Measurements from ENCODE around the gene ATP6V1C2. TPM values are rescaled to one million over a fixed set of nuclear protein-coding genes. Genes with fewer than 3 reads are reported as not detected.

The ATP6V1C2 gene
- total and polyA plus RNA-seq, 2 donors (not counting 3 experiments of a cell fraction or from before 2014, with no cell fraction given) = 0.03 to 0.13 TPM

- H3K9ac ChIP-seq (replicated peaks; ENCODE audit: extremely low read depth, insufficient read depth, low read length) = no peak overlapping the region
- H3K36me3 ChIP-seq (ENCODE audit: control insufficient read depth in 2 of 2, extremely low read depth in 1 of 2, insufficient read depth in 2 of 2, low read length in 2 of 2) = peaks cover 0 to 12% of the 10 kb centered on the region in 2 experiments
- H2AFZ ChIP-seq (ENCODE audit: low read depth, low read length) = no peak overlapping the region
- no peak for DNase-seq (ENCODE audit: low read depth, low spot score)
- no peak for FAIRE-seq
- H3K4me2 ChIP-seq (ENCODE audit: insufficient read depth, low read length) = no peak overlapping the region
- ChIA-PET POLR2A (no interaction called here), CTCF (no interaction called here)
- intact Hi-C loops (cut with micrococcal nuclease) (no loop called here), dilution Hi-C loops (cut with MboI; ENCODE audit: extremely low pct_ligation_motif_present, low sequenced_read_pairs) (no loop called here)
- no peaks in the 10 kb centered on the region for H3K4me1 ChIP-seq (ENCODE audit: control insufficient read depth, extremely low read depth, insufficient read depth, low read length)
- no peaks in the 10 kb centered on the region for H3K27me3 ChIP-seq (ENCODE audit: control insufficient read depth in 2 of 2, insufficient read depth in 2 of 2, low read length in 2 of 2)
- BruUV-seq (replicated peaks) = no TSS peak
- no peaks in the 10 kb centered on the region for H3K9me1 ChIP-seq (replicated peaks; ENCODE audit: control insufficient read depth, extremely low read depth, insufficient read depth, low read length)
- no peaks in the 10 kb centered on the region for H3K79me2 ChIP-seq (ENCODE audit: control insufficient read depth, insufficient read depth, low read length)
- no peak overlapping the region for H3K27ac ChIP-seq (ENCODE audit: insufficient read depth, low read depth, low read length)
- no peaks in the 10 kb centered on the region for H3K9me3 ChIP-seq (replicated peaks; ENCODE audit: control insufficient read depth, insufficient read depth, low read length)
- peak; percentile 27 for TF ChIP-seq GATA2 (IDR thresholded peaks at IDR 0.05; ENCODE audit: insufficient read depth, insufficient read length, low read depth, low read length)
- no peak for TF ChIP-seq MYC (IDR thresholded peaks at IDR 0.05; ENCODE audit: low read depth, low read length)
- H4K20me1 ChIP-seq (replicated peaks; ENCODE audit: control insufficient read depth, extremely low read depth, insufficient read depth, low read length) = no peaks in the 10 kb centered on the region
- H3K4me3 ChIP-seq (replicated peaks in 1 of 3; ENCODE audit: insufficient read depth in 1 of 3, low read depth in 1 of 3, low read length in 3 of 3) = no peak overlapping the region
These were observed 53.8 kb downstream of the ATP6V1C2 start for GRCh38 chr2:10775021-10775780.

GRCh38 chr2:10775831-10776230 lies 54.4 kb downstream of the ATP6V1C2 start:
- H3K27me3 ChIP-seq (ENCODE audit: control insufficient read depth in 2 of 2, insufficient read depth in 2 of 2, low read length in 2 of 2) = no peaks in the 10 kb centered on the region
- intact Hi-C loops (cut with micrococcal nuclease) (no loop called here), dilution Hi-C loops (cut with MboI; ENCODE audit: extremely low pct_ligation_motif_present, low sequenced_read_pairs) (no loop called here)
- no peak overlapping the region for H3K4me2 ChIP-seq (ENCODE audit: insufficient read depth, low read length)
- DNase-seq (ENCODE audit: low read depth, low spot score) (no peak), FAIRE-seq (no peak)
- CTCF ChIA-PET = no interaction called here
- peaks cover 0 to 15% of the 10 kb centered on the region in 2 experiments for H3K36me3 ChIP-seq (ENCODE audit: control insufficient read depth in 2 of 2, extremely low read depth in 1 of 2, insufficient read depth in 2 of 2, low read length in 2 of 2)
- no peak overlapping the region for H2AFZ ChIP-seq (ENCODE audit: low read depth, low read length)
- H3K79me2 ChIP-seq (ENCODE audit: control insufficient read depth, insufficient read depth, low read length) = no peaks in the 10 kb centered on the region
- H3K9me1 ChIP-seq (replicated peaks; ENCODE audit: control insufficient read depth, extremely low read depth, insufficient read depth, low read length) = no peaks in the 10 kb centered on the region
- TF ChIP-seq GATA2 (IDR thresholded peaks at IDR 0.05; ENCODE audit: insufficient read depth, insufficient read length, low read depth, low read length) (no peak), EZH2 (IDR thresholded peaks at IDR 0.05; ENCODE audit: borderline replicate concordance, low read depth, low read length, severe bottlenecking) (no peak), FOS (IDR thresholded peaks at IDR 0.05; ENCODE audit: borderline replicate concordance, insufficient read depth, low read length) (no peak), CTCF (IDR thresholded peaks at IDR 0.05; ENCODE audit: extremely low read depth in 1 of 2, insufficient read depth in 1 of 2, low read depth in 1 of 2, low read length in 2 of 2) (no peak), MAX (IDR thresholded peaks at IDR 0.05; ENCODE audit: insufficient read depth, insufficient read length) (no peak), POLR2AphosphoS5 (IDR thresholded peaks at IDR 0.05; ENCODE audit: insufficient read depth, low read depth, low read length) (no peak), JUN (IDR thresholded peaks at IDR 0.05; ENCODE audit: borderline replicate concordance, insufficient read depth, insufficient read length, low read depth) (no peak), POLR2A (IDR thresholded peaks at IDR 0.05; ENCODE audit: low read depth, low read length) (no peak), MYC (IDR thresholded peaks at IDR 0.05; ENCODE audit: low read depth, low read length) (no peak)
- H3K4me1 ChIP-seq (ENCODE audit: control insufficient read depth, extremely low read depth, insufficient read depth, low read length) = no peaks in the 10 kb centered on the region
- H3K9ac ChIP-seq (replicated peaks; ENCODE audit: extremely low read depth, insufficient read depth, low read length) = no peak overlapping the region
- POLR2A ChIA-PET = no interaction called here
- no TSS peak for BruUV-seq (replicated peaks)
- H4K20me1 ChIP-seq (replicated peaks; ENCODE audit: control insufficient read depth, extremely low read depth, insufficient read depth, low read length) = no peaks in the 10 kb centered on the region
- no peak overlapping the region for H3K27ac ChIP-seq (ENCODE audit: insufficient read depth, low read depth, low read length)
- H3K4me3 ChIP-seq (replicated peaks in 1 of 3; ENCODE audit: insufficient read depth in 1 of 3, low read depth in 1 of 3, low read length in 3 of 3) = no peak overlapping the region
- no peaks in the 10 kb centered on the region for H3K9me3 ChIP-seq (replicated peaks; ENCODE audit: control insufficient read depth, insufficient read depth, low read length)

All from endothelial cell of umbilical vein (primary cell).